ENCODE results near the gene ALPI. TPM values are rescaled to one million over a fixed set of nuclear protein-coding genes. Genes with fewer than 3 reads are reported as not detected.
"Not testable (repeated sequence)": the region's sequence is repeated elsewhere in the genome, so short reads cannot be mapped to it uniquely, and the experiment has no call there.

The ALPI gene
- total RNA-seq, 1 donor from 2014 or later = not detected

GRCh38 chr2:232437195-232437571, 18.8 kb upstream of the ALPI start:
- no peak for TF ChIP-seq CTCF (IDR thresholded peaks at IDR 0.05; ENCODE audit: partially characterized antibody, unreplicated experiment)
- Mint-ChIP-seq H3K9me3 (ENCODE audit: unreplicated experiment) (peaks cover 2% of the 10 kb centered on the region), H3K4me1 (ENCODE audit: low read depth, unreplicated experiment) (no peaks in the 10 kb centered on the region), H3K36me3 (ENCODE audit: unreplicated experiment) (no peaks in the 10 kb centered on the region), H3K27me3 (ENCODE audit: unreplicated experiment) (peaks cover 16% of the 10 kb centered on the region), H3K27ac (ENCODE audit: unreplicated experiment) (no peak overlapping the region), H3K4me3 (ENCODE audit: unreplicated experiment) (no peak overlapping the region)
- DNase-seq = no peak

- Mint-ChIP-seq H3K36me3 (ENCODE audit: unreplicated experiment) (no peaks in the 10 kb centered on the region), H3K4me1 (ENCODE audit: low read depth, unreplicated experiment) (no peaks in the 10 kb centered on the region), H3K4me3 (ENCODE audit: unreplicated experiment) (no peak overlapping the region), H3K9me3 (ENCODE audit: unreplicated experiment) (peaks cover 2% of the 10 kb centered on the region), H3K27me3 (ENCODE audit: unreplicated experiment) (peaks cover 16% of the 10 kb centered on the region), H3K27ac (ENCODE audit: unreplicated experiment) (no peak overlapping the region)
- TF ChIP-seq CTCF (IDR thresholded peaks at IDR 0.05; ENCODE audit: partially characterized antibody, unreplicated experiment) = no peak
- no peak for DNase-seq
Observed at GRCh38 chr2:232438091-232438490, 17.9 kb upstream of the ALPI start.

GRCh38 chr2:232438951-232439757, 16.8 kb upstream of the ALPI start:
- no peak overlapping the region for H3K27ac Mint-ChIP-seq (ENCODE audit: unreplicated experiment)
- peaks cover 2% of the 10 kb centered on the region for H3K9me3 Mint-ChIP-seq (ENCODE audit: unreplicated experiment)
- peak; percentile 75 for TF ChIP-seq CTCF (IDR thresholded peaks at IDR 0.05; ENCODE audit: partially characterized antibody, unreplicated experiment)
- no peak overlapping the region for H3K4me3 Mint-ChIP-seq (ENCODE audit: unreplicated experiment)
- no peaks in the 10 kb centered on the region for H3K36me3 Mint-ChIP-seq (ENCODE audit: unreplicated experiment)
- H3K4me1 Mint-ChIP-seq (ENCODE audit: low read depth, unreplicated experiment) = no peaks in the 10 kb centered on the region
- peak; percentile 59 for DNase-seq
- peaks cover 16% of the 10 kb centered on the region for H3K27me3 Mint-ChIP-seq (ENCODE audit: unreplicated experiment)

GRCh38 chr2:232439758-232440135, 16.2 kb upstream of the ALPI start:
- no peaks in the 10 kb centered on the region for H3K4me1 Mint-ChIP-seq (ENCODE audit: low read depth, unreplicated experiment)
- H3K9me3 Mint-ChIP-seq (ENCODE audit: unreplicated experiment) = peaks cover 2% of the 10 kb centered on the region
- peak; percentile 11 for DNase-seq
- no peak overlapping the region for H3K27ac Mint-ChIP-seq (ENCODE audit: unreplicated experiment)
- H3K36me3 Mint-ChIP-seq (ENCODE audit: unreplicated experiment) = no peaks in the 10 kb centered on the region
- peak; percentile 62 for TF ChIP-seq CTCF (IDR thresholded peaks at IDR 0.05; ENCODE audit: partially characterized antibody, unreplicated experiment)
- no peak overlapping the region for H3K4me3 Mint-ChIP-seq (ENCODE audit: unreplicated experiment)
- peaks cover 16% of the 10 kb centered on the region for H3K27me3 Mint-ChIP-seq (ENCODE audit: unreplicated experiment)

- peaks cover 16% of the 10 kb centered on the region for H3K27me3 Mint-ChIP-seq (ENCODE audit: unreplicated experiment)
- H3K4me1 Mint-ChIP-seq (ENCODE audit: low read depth, unreplicated experiment); H3K4me3 Mint-ChIP-seq (ENCODE audit: unreplicated experiment); H3K9me3 Mint-ChIP-seq (ENCODE audit: unreplicated experiment); H3K36me3 Mint-ChIP-seq (ENCODE audit: unreplicated experiment); H3K27ac Mint-ChIP-seq (ENCODE audit: unreplicated experiment): not testable (repeated sequence)
- peak; percentile 90 for TF ChIP-seq CTCF (IDR thresholded peaks at IDR 0.05; ENCODE audit: partially characterized antibody, unreplicated experiment)
- DNase-seq = peak; percentile 97
Observed at GRCh38 chr2:232440220-232441018, 15.5 kb upstream of the ALPI start.

Data from glutamatergic neuron (in vitro differentiated cells).